A549 treated with ZK216348 at 1 μM for 4 hours (cell line): ENCODE measurements around the gene NRBP1. TPM values are rescaled to one million over a fixed set of nuclear protein-coding genes. Genes with fewer than 3 reads are reported as not detected.

Source experiments
- total RNA-seq: library from RNA; stranded (reverse); fragments of 200-300 nt; extraction: Qiagen RNA extraction; gene quantifications from 5 replicates; pipeline ENCODE4 v1.2.3, GENCODE V29; 2022; ENCODE audit warnings: low read depth

Gene NRBP1
- 111 to 138 TPM (median 135 TPM) in 5 replicates for total RNA-seq

GRCh38 chr2:27428213-27428977, at the start of gene NRBP1:
Gene NRBP1 (plus strand): TSS chr2:27428631. CDS start chr2:27433274, 4,643 bp downstream.

GRCh38 chr2:27380626-27381545, 47.5 kb upstream of the NRBP1 start, which contains the start of gene ZNF513:
Gene ZNF513 (minus strand): TSS chr2:27380734. CDS start chr2:27380526, 208 bp downstream.

GRCh38 chr2:27409321-27410073, 18.9 kb upstream of the NRBP1 start, which contains the start of gene PPM1G:
Gene PPM1G (minus strand): TSS chr2:27409591. CDS start chr2:27409422, 169 bp downstream.

GRCh38 chr2:27441958-27442919, 13.8 kb downstream of the NRBP1 start, which contains the start of gene KRTCAP3:
Gene KRTCAP3 (plus strand): TSS chr2:27442381. CDS start chr2:27442413, 32 bp downstream.

GRCh38 chr2:27489498-27490397, 61.3 kb downstream of the NRBP1 start, which contains the start of gene IFT172:
Gene IFT172 (minus strand): TSS chr2:27489743. CDS start chr2:27489653, 90 bp downstream.

Other genes with a start within 250 kb of the NRBP1 start
- gene ATRAID, start 216.6 kb upstream of the NRBP1 start, total RNA-seq, result 204 to 216 TPM (median 209 TPM) in 5 replicates
- gene SLC5A6, start 216.4 kb upstream of the NRBP1 start, total RNA-seq, result 52.3 to 74.6 TPM (median 73.0 TPM) in 5 replicates
- gene CAD, start 211.3 kb upstream of the NRBP1 start, total RNA-seq, result 38.9 to 70.4 TPM (median 69.8 TPM) in 5 replicates
- gene SLC30A3, start 165.6 kb upstream of the NRBP1 start, total RNA-seq, result 1.9 to 4.2 TPM (median 3.6 TPM) in 5 replicates
- gene DNAJC5G, start 153.2 kb upstream of the NRBP1 start, total RNA-seq, result not detected in 5 replicates
- gene TRIM54, start 146.2 kb upstream of the NRBP1 start, total RNA-seq, result 0.40 to 0.73 TPM (median 0.57 TPM) in 5 replicates
- 1.3 to 2.5 TPM (median 1.6 TPM) in 5 replicates for gene UCN, start 120.2 kb upstream of the NRBP1 start, total RNA-seq
- 69.5 to 99.3 TPM (median 89.0 TPM) in 5 replicates for gene MPV17, start 105.5 kb upstream of the NRBP1 start, total RNA-seq
- 57.1 to 70.8 TPM (median 62.9 TPM) in 5 replicates for gene GTF3C2, start 71.9 kb upstream of the NRBP1 start, total RNA-seq
- 54.9 to 66.2 TPM (median 62.1 TPM) in 5 replicates for gene EIF2B4, start 58.3 kb upstream of the NRBP1 start, total RNA-seq
- gene SNX17, start 58.0 kb upstream of the NRBP1 start, total RNA-seq, result 123 to 145 TPM (median 138 TPM) in 5 replicates
- 6.2 to 14.6 TPM (median 14.5 TPM) in 5 replicates for gene ZNF513, start 47.9 kb upstream of the NRBP1 start, total RNA-seq
- 148 to 181 TPM (median 176 TPM) in 5 replicates for gene PPM1G, start 19.0 kb upstream of the NRBP1 start, total RNA-seq
- gene KRTCAP3, start 13.8 kb downstream of the NRBP1 start, total RNA-seq, result 0.64 to 0.94 TPM (median 0.74 TPM) in 5 replicates
- gene IFT172, start 61.1 kb downstream of the NRBP1 start, total RNA-seq, result 6.6 to 12.6 TPM (median 8.8 TPM) in 5 replicates
- gene FNDC4, start 66.6 kb downstream of the NRBP1 start, total RNA-seq, result 3.3 to 6.4 TPM (median 4.1 TPM) in 5 replicates
- gene GCKR, start 68.2 kb downstream of the NRBP1 start, total RNA-seq, result 0.28 to 0.77 TPM (median 0.36 TPM) in 4 of 5 replicates, not detected in the other
- 15.5 to 19.4 TPM (median 18.4 TPM) in 5 replicates for gene ZNF512, start 154.4 kb downstream of the NRBP1 start, total RNA-seq
- gene CCDC121, start 200.4 kb downstream of the NRBP1 start, total RNA-seq, result 2.7 to 4.6 TPM (median 4.0 TPM) in 5 replicates
- 56.4 to 60.1 TPM (median 59.8 TPM) in 5 replicates for gene GPN1, start 200.4 kb downstream of the NRBP1 start, total RNA-seq
- gene SUPT7L, start 235.0 kb downstream of the NRBP1 start, total RNA-seq, result 26.4 to 34.3 TPM (median 32.0 TPM) in 5 replicates
- gene SLC4A1AP, start 235.3 kb downstream of the NRBP1 start, total RNA-seq, result 30.4 to 42.7 TPM (median 31.5 TPM) in 5 replicates